Liver (tissue), 9 donors: ENCODE results near the gene CASZ1. TPM values are rescaled to one million over a fixed set of nuclear protein-coding genes. Genes with fewer than 3 reads are reported as not detected.

Experiments used
- DNase-seq: peaks from one replicate; pipeline ENCODE4 v3.0.0-alpha.2; 2017; ENCODE audit warnings: low spot score
- H3K27ac ChIP-seq, 2 donors: one replicate each; pipeline ENCODE4 v1.7.0; 2013; ENCODE audit warnings: inconsistent platforms in 2 of 2, low read length in 2 of 2, control low read depth in 1 of 2, low read depth in 1 of 2, mild to moderate bottlenecking in 1 of 2
- H3K27me3 ChIP-seq, 4 donors: one replicate each; pipeline versions ENCODE4 v1.6.1 to v1.7.0; 2013; ENCODE audit warnings: low read length in 3 of 4, inconsistent platforms in 1 of 4, mild to moderate bottlenecking in 1 of 4, moderate library complexity in 1 of 4; ENCODE audit not compliant: control insufficient read depth in 4 of 4, insufficient read depth in 4 of 4
- H3K36me3 ChIP-seq, 4 donors: one replicate each; pipeline versions ENCODE4 v1.6.1 to v1.7.0; 2013; ENCODE audit warnings: low read length in 3 of 4, mild to moderate bottlenecking in 3 of 4, low read depth in 1 of 4, moderate library complexity in 1 of 4; ENCODE audit not compliant: control insufficient read depth in 4 of 4, insufficient read depth in 3 of 4
- H3K4me1 ChIP-seq, 4 donors: one replicate each; pipeline versions ENCODE4 v1.6.1 to v1.7.0; 2013; ENCODE audit warnings: low read length in 3 of 4, mild to moderate bottlenecking in 3 of 4, moderate library complexity in 1 of 4; ENCODE audit not compliant: control insufficient read depth in 4 of 4, insufficient read depth in 4 of 4
- H3K4me3 ChIP-seq, 3 donors: one replicate each; pipeline versions ENCODE4 v1.6.1 to v1.7.0; 2013; ENCODE audit warnings: low read length in 3 of 3, control low read depth in 1 of 3, low read depth in 1 of 3, mild to moderate bottlenecking in 1 of 3
- H3K9ac ChIP-seq, 2 donors: one replicate each; pipeline ENCODE4 v1.7.0; 2013; ENCODE audit warnings: low read length in 2 of 2, mild to moderate bottlenecking in 2 of 2, moderate library complexity in 2 of 2, control low read depth in 1 of 2, low read depth in 1 of 2
- H3K9me3 ChIP-seq, 4 donors: one replicate each; pipeline versions ENCODE4 v1.6.1 to v1.7.0; 2013; ENCODE audit warnings: low read length in 3 of 4; ENCODE audit not compliant: control insufficient read depth in 4 of 4
- CTCF ChIP-seq: fragments of 150-350 bp; IDR thresholded peaks from 2 replicates; pipeline ENCODE4 v1.5.1; 2017; ENCODE audit warnings: improper control_type of control experiment, low read depth, low read length; ENCODE audit not compliant: missing input control
- EGR1 ChIP-seq, 2 donors: IDR thresholded peaks; 2 replicates each; pipeline ENCODE4 v1.6.1; 2016 to 2018; ENCODE audit warnings: antibody characterized with exemption in 2 of 2, low read depth in 2 of 2
- FOXA1 ChIP-seq: IDR thresholded peaks from 2 replicates; pipeline ENCODE4 v1.6.1; 2016; ENCODE audit warnings: antibody characterized with exemption
- FOXA2 ChIP-seq: IDR thresholded peaks from 2 replicates; pipeline ENCODE4 v1.6.1; 2016; ENCODE audit warnings: antibody characterized with exemption
- GABPA ChIP-seq, 2 donors: IDR thresholded peaks in 1 of 2; conservative IDR thresholded peaks in 1 of 2; 2 replicates each; pipeline ENCODE4 v1.6.1; 2016; ENCODE audit warnings: antibody characterized with exemption in 2 of 2, mild to moderate bottlenecking in 1 of 2, moderate library complexity in 1 of 2
- HNF4A ChIP-seq, 2 donors: conservative IDR thresholded peaks; 2 replicates each; pipeline ENCODE4 v1.6.1; 2016; ENCODE audit warnings: antibody characterized with exemption in 2 of 2, mild to moderate bottlenecking in 2 of 2
- HNF4G ChIP-seq: IDR thresholded peaks from 2 replicates; pipeline ENCODE4 v1.6.1; 2016; ENCODE audit warnings: antibody characterized with exemption
- JUND ChIP-seq, 2 donors: IDR thresholded peaks; 2 replicates each; pipeline ENCODE4 v1.6.1; 2016; ENCODE audit warnings: antibody characterized with exemption in 2 of 2
- MAX ChIP-seq: IDR thresholded peaks from 2 replicates; pipeline ENCODE4 v1.6.1; 2016; ENCODE audit warnings: antibody characterized with exemption
- NR2F2 ChIP-seq: IDR thresholded peaks from 2 replicates; pipeline ENCODE4 v1.6.1; 2016; ENCODE audit warnings: antibody characterized with exemption
- RAD21 ChIP-seq, 2 donors: IDR thresholded peaks; 2 replicates each; pipeline ENCODE4 v1.6.1; 2016; ENCODE audit warnings: antibody characterized with exemption in 2 of 2, mild to moderate bottlenecking in 2 of 2
- RXRA ChIP-seq, 2 donors: IDR thresholded peaks; 2 replicates each; pipeline ENCODE4 v1.6.1; 2017 to 2018; ENCODE audit warnings: antibody characterized with exemption in 2 of 2, mild to moderate bottlenecking in 1 of 2
- SP1 ChIP-seq: IDR thresholded peaks from 2 replicates; pipeline ENCODE4 v1.6.1; 2018; ENCODE audit warnings: antibody characterized with exemption, mild to moderate bottlenecking
- TAF1 ChIP-seq: conservative IDR thresholded peaks from 2 replicates; pipeline ENCODE4 v1.6.1; 2016; ENCODE audit warnings: antibody characterized with exemption, mild to moderate bottlenecking
- YY1 ChIP-seq: IDR thresholded peaks from 2 replicates; pipeline ENCODE4 v1.6.1; 2016; ENCODE audit warnings: antibody characterized with exemption, mild to moderate bottlenecking
- WGBS: extraction: QIAGEN DNeasy Blood & Tissue Kit; methylation state at CpG from one replicate; pipeline ENCODE4 v1.1.7; 2013; 5-methylcytosine and 5-hydroxymethylcytosine counted together
- polyA plus RNA-seq, 2 donors: library from polyadenylated mRNA; stranded (reverse) in 1 of 2; unstranded in 1 of 2; fragments of 200-250 nt in 1 of 2; fragments of >200 nt in 1 of 2; fragmentation: Nextera tagmentation in 1 of 2; extraction: Ambion mirVana in 1 of 2; gene quantifications; one replicate each; pipeline versions ENCODE4 v1.2.1 to v1.2.3, GENCODE V29; 2013 to 2015
- total RNA-seq, 2 donors: library from RNA; depleted of rRNA; stranded (reverse); fragments of >200 nt; gene quantifications; one replicate each; pipeline ENCODE4 v1.2.3, GENCODE V29; 2014
- TF ChIP-seq, protein P1 (sequence below): IDR thresholded peaks from 2 replicates; pipeline ENCODE4 v1.6.1; 2016; ENCODE audit warnings: antibody characterized with exemption
- TF ChIP-seq, protein P2 (sequence below): IDR thresholded peaks from 2 replicates; pipeline ENCODE4 v1.6.1; 2016; ENCODE audit warnings: antibody characterized with exemption, mild to moderate bottlenecking
- TF ChIP-seq, protein P3 (sequence below): IDR thresholded peaks from 2 replicates; pipeline ENCODE4 v1.6.1; 2016; ENCODE audit warnings: antibody characterized with exemption
- donor health status: healthy.
- donor health status: healthy.
- donor health status: healthy.
- donor health status: healthy.
- donor health status: healthy.

CASZ1 gene
- total and polyA plus RNA-seq, 4 donors: 1.0 to 3.5 (median 1.9) TPM

GRCh38 chr1:10615332-10615731, 181.1 kb downstream of the CASZ1 start:
- peaks cover 0 to 2% (median 0%) of the 10 kb centered on the region in 4 donors for H3K4me1 ChIP-seq
- no peak for TF ChIP-seq FOXA2
- TF ChIP-seq CTCF: no peak
- TF ChIP-seq MAX: no peak
- TF ChIP-seq, protein P1, sequence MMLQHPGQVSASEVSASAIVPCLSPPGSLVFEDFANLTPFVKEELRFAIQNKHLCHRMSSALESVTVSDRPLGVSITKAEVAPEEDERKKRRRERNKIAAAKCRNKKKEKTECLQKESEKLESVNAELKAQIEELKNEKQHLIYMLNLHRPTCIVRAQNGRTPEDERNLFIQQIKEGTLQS: no peak
- TF ChIP-seq RXRA (IDR thresholded peaks at IDR 0.05): no peak
- no peak for TF ChIP-seq TAF1
- TF ChIP-seq SP1: no peak
- TF ChIP-seq JUND (IDR thresholded peaks at IDR 0.05): no peak
- TF ChIP-seq, protein P2, sequence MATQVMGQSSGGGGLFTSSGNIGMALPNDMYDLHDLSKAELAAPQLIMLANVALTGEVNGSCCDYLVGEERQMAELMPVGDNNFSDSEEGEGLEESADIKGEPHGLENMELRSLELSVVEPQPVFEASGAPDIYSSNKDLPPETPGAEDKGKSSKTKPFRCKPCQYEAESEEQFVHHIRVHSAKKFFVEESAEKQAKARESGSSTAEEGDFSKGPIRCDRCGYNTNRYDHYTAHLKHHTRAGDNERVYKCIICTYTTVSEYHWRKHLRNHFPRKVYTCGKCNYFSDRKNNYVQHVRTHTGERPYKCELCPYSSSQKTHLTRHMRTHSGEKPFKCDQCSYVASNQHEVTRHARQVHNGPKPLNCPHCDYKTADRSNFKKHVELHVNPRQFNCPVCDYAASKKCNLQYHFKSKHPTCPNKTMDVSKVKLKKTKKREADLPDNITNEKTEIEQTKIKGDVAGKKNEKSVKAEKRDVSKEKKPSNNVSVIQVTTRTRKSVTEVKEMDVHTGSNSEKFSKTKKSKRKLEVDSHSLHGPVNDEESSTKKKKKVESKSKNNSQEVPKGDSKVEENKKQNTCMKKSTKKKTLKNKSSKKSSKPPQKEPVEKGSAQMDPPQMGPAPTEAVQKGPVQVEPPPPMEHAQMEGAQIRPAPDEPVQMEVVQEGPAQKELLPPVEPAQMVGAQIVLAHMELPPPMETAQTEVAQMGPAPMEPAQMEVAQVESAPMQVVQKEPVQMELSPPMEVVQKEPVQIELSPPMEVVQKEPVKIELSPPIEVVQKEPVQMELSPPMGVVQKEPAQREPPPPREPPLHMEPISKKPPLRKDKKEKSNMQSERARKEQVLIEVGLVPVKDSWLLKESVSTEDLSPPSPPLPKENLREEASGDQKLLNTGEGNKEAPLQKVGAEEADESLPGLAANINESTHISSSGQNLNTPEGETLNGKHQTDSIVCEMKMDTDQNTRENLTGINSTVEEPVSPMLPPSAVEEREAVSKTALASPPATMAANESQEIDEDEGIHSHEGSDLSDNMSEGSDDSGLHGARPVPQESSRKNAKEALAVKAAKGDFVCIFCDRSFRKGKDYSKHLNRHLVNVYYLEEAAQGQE: no peak
- no peak for TF ChIP-seq NR2F2
- TF ChIP-seq HNF4G: no peak
- no peak for TF ChIP-seq YY1
- no peak for TF ChIP-seq HNF4A (conservative IDR thresholded peaks at IDR 0.05)
- TF ChIP-seq RAD21 (IDR thresholded peaks at IDR 0.05): no peak
- no peak for TF ChIP-seq FOXA1
- no peak for TF ChIP-seq EGR1 (IDR thresholded peaks at IDR 0.05; ENCODE audit: low read depth in 2 of 2)
- TF ChIP-seq, protein P3, sequence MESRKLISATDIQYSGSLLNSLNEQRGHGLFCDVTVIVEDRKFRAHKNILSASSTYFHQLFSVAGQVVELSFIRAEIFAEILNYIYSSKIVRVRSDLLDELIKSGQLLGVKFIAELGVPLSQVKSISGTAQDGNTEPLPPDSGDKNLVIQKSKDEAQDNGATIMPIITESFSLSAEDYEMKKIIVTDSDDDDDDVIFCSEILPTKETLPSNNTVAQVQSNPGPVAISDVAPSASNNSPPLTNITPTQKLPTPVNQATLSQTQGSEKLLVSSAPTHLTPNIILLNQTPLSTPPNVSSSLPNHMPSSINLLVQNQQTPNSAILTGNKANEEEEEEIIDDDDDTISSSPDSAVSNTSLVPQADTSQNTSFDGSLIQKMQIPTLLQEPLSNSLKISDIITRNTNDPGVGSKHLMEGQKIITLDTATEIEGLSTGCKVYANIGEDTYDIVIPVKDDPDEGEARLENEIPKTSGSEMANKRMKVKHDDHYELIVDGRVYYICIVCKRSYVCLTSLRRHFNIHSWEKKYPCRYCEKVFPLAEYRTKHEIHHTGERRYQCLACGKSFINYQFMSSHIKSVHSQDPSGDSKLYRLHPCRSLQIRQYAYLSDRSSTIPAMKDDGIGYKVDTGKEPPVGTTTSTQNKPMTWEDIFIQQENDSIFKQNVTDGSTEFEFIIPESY: no peak
- no peak for TF ChIP-seq GABPA (IDR thresholded peaks at IDR 0.05 in 1 of 2, conservative IDR thresholded peaks at IDR 0.05 in 1 of 2)
- H3K9ac ChIP-seq: no peak overlapping the region
- no peak for DNase-seq
- H3K9me3 ChIP-seq: no peaks in the 10 kb centered on the region
- H3K27me3 ChIP-seq: no peaks in the 10 kb centered on the region
- no peak overlapping the region for H3K27ac ChIP-seq
- H3K36me3 ChIP-seq: peaks cover 1 to 5% (median 3%) of the 10 kb centered on the region in 4 donors
- whole genome bisulfite sequencing: 95% methylated on average over 13 of the region's 13 CpGs
- no peak overlapping the region for H3K4me3 ChIP-seq
